Nucleus accumbens (tissue), 56 donors: ENCODE data around the gene GATAD2A.
A peak's percentile ranks its signal among the peaks of the same experiment; 100 is the strongest.
"Not testable (repeated sequence)": the region's sequence is repeated elsewhere in the genome, so short reads cannot be mapped to it uniquely, and the experiment has no call there.

Experiments
- DNase-seq, 56 donors: peaks; one replicate each; lab custom pipeline; 2025; lab: John Stamatoyannopoulos, UW

Gene GATAD2A

DNA sequence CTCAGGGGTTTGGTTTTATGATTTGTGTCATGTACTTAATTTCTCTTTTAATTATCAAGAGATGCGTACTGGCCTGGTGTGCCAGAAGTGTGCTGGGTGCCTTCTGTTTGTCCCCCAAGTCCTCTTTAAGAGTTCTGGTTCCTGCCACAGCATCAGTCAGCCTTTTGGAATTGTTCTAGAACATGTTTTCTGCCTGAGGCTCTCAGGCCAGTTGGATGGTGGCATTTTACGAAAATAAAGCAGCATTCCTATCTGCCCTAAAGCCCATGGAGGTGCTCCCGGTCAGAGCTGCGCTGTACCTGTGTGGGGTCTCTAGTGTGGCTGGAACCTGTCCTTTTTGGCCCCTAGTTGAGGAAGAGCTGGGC, 55.8 kb downstream of the GATAD2A start:
- DNase-seq, result no peak

DNA sequence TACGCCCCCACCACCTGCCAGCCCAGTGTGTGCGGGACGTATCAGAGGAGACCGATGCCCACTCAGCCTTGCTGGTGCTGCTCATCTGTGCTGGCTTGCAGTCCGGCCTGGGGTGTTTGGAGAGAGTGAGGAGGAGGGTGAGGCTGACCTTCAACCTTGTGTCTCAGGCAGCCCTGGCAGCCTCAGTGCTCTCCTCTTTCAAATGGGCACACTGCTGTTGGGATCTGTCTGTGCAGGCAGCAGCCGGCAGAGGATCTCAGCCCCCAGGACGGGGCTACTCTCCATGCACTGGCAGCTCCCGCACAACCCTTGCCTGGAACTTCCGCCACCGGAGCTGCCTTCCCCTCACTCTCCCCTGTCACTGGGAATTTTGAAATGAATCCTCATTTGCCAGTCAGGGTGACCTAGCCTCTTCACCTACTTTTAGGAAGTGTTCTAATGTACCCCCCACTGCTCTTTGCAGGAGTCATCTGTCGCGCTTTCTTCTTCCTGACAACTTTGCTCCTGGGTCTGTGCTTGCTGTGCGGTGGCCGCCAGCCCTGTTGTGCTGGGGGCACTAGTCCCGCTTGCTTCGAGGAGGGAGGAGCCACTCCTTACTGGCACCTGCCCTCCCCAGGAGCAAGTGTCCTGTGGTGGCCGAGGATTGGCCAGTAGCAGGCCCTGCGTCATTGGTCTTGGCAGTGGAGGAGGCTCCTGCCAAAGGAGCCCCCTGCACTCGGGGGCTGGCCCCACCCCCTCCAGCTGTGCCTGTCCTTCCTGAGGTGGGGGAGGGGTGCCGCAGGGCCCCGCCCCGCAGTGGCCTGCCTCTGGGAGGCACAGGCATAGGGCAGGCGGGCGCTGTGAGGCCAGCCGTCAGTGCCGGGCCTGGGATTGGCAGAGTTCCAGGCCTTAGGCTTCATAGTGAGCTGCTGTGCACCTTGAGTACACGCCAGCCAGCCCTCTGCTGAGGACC, 56.5 kb downstream of the GATAD2A start:
- DNase-seq, result peak in 19 of 56 donors; percentile 3 to 72 (median 19)

DNA sequence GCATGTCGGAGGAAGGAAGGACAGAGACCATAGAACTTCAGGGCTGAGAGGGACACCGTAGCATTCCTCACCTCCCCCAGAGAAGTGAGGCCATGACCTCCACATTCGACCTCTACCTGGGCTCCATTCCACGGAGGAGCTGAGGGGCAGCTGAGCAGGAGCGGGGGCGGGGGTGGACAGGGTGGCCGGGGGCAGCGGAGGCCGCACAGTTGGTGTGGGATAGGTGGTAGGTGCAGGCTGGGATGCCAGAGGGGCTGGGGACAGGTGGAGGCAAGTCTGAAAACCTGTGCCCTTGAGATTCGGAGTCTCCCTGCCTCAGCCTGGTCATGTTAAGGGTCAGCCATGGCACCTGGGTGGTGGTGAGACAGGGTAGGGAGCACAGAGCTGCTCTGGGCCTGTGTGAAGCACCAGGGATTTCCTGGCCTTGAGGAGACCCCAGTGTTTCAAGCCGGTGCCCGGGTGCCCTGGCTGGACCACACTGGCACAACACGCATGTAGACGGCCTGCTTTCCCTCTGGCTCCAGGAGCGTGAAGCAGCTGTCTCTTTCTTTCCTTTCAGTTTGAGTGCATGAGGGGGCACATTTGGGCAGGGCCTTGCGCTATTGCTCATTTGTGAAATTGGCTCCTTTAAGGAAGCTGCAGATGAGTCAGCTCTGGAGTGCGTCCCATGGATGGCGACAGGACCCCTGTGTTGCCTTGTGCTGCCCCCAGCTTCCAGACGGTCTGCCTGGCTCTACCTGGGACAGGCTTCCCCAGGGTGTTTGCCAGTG, 58.1 kb downstream of the GATAD2A start:
- peak in 5 of 56 donors; percentile 13 to 33 (median 22) for DNase-seq

DNA sequence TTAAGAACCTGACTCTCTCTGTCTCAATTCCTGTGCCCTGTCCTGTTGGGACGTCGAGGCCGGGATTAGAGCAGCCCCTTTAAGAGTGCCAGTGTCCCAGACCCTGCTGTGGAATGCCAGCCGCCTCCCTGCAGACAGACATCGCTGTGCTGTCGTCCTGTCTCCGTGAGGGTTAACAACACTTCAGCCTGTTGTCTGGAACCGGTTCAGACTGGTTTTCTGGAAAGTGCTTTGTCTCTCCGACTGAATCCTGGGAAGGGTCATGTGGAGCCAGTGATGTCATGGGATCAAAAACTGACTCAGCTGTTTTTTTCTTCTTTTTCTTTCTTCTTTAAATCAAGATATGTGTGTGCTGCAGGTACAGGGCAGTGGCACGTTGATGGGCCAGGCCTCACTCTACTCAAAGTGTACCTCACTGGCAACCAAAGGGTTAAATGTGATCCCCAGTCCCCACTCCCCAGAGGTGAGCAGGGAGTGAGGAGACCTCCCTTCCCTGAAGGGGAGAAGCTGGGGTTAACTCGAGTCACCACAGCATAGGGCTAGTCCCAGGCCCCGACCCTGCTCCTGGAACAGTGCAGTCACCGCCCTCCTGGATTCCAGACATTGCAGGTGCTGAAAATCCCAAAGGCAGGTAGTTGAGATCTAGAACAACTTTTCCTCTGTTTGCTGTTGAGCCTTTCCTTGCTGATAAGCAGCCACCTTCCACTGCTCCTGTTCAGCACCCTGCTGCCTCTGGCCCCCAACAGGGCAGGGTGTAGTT, 59.0 kb downstream of the GATAD2A start:
- peak in 18 of 56 donors; percentile 9 to 53 (median 26) for DNase-seq

DNA sequence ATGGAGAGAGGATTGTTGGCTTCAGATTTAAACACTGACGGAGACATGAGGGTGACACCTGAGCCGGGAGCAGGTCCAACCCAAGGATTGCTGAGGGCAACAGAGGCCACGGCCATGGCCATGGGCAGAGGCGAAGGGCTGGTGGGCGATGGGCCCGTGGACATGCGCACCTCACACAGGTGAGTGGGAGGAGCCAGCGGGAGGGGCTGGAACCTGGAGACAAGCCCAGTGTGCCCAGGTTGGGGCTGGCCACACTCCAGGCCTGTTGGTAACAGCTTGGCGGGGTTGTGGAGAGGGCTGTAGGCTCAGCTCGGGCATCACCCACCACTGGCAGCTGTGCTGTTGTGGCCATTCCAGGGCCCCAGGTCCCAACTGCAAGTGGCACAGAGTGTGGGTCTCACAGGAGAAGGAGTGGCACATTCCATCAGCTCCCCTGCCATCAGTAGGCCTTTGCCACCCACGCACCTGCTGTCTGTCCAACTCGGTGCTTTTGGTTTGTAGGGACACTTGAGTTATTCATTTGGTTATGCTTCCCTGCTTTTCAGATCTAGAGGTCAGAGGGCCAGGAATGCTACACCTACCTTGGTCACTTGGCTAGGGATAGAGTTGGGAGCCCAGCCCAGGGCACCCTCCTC, 60.1 kb downstream of the GATAD2A start:
- no peak for DNase-seq

DNA sequence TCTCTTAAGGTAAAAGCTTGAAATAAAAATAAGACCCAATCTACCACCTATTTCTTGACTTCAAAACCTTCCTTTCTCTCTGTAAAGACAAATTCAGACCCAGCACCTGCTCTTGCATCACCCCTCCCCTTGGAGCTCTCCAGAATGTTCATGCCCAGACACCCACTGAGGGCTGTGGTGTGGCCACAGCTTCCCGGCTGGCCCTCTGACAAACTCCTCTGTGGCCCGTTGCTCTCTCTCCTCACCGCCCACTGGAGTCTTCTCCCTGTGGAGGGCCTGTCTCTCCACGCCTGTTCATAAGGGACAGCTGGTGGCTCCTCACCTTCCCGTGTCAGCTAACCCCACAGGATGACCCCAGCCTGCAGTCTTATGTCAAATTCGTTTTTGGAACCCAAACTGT, 60.7 kb downstream of the GATAD2A start:
- DNase-seq, result no peak

DNA sequence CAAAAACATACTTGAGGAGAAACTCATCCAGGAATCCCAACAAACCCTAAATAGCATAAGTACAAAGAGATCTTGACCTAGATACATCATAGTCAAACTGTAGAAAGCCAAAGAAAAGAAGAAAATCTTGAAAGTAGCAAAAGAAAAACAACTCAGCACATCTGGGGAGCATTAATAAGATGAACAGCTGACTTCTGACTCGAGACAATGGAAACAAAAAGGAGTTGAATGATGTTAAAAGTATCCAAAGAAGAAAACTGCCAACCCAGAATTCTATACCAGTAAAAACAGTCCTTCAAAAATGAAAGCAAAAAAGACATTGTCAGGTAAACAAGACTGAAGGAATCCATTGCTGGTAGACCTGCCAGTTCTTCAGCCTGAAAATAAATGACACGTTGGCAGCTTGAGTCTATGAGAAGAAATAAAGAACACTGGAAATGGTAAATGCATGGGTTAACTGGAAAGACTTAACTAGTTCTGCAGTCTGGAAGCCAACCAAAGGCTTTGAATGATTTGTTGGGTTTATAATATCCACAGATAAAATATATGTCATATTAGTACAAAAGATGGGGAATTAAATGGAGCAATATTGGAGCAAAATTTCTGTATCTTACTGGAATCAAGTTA, 63.1 kb downstream of the GATAD2A start:
- DNase-seq, result no peak

- no peak for DNase-seq
These were observed 65.1 kb downstream of the GATAD2A start for GRCh38 chr19:19470579-19470978.

DNA sequence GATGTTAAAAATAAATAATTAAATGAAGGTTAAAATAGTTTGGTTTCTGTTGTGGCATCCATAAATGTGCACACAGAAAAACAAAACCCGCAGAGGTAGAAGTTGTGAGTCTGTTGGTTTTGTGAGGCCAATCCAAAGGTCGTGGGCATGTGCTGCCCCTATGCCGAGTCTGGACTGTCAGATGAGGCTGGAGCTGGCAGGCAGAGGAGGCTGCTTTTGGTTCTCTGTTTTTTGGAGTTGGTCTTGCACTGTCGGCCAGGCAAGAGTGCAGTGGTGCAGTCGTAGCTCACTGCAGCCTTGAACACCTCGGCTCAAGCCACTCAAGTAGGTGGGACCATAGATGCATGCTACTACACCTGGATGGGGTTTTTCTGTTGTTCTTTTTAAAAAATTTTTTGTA, 66.2 kb downstream of the GATAD2A start:
- DNase-seq, result no peak

DNA sequence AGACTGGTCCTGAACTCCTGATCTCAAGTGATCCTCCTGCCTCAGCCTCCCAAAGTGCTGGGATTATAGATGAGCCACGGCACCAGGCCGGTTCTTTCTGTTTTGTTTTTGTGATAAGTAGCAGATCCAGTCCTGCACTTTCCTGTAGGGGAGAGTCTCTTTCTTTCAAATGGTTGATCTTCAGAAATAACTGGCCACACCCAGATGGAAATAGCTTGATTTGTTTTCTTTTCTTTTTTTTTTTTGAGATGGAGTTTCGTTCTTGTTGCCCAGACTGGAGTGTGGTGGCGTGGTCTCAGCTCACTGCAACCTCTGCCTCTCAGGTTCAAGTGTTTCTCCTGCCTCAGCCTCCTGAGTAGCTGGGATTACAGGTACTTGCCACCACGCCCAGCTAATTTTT, 66.6 kb downstream of the GATAD2A start:
- not testable (repeated sequence) for DNase-seq

DNA sequence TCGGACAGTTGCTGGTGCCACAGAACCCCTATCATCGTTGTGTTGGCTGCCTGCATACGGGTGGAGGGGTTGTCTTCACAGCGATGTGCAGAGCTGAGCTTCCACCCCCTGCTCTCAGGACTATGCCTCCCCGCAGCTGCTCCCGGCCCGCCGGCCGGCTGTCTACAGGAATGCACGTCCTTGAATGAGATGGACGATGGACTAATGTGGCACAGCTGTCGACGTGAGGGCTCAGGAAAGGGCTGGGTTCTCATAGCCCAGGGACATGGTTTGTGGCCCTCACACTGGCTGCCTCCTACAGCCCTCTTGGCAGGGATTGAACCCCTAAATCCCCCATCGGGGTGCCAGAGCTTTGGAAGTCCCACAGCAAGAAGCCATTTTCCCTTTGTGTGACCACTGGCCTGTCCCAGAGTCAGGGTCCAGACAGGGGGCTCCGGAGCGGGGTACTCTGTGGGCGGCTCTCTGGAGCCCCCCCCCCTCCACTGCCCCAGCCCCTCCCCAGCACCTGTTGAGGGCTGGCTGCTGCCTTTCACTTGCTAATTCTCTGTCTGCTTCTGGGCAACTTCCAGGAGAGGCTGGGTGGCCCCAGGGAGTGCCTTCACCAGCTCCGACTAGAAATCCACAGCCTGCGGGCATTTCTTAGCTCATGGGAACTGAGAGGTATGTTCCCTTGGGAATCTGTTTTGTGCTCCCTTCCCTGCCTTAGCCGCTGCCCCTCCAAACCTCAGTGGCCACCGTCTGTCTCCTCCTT, 69.7 kb downstream of the GATAD2A start:
- DNase-seq, result no peak

GRCh38 chr19:19475849-19476828, 70.7 kb downstream of the GATAD2A start:
- no peak for DNase-seq

- DNase-seq, result no peak
These were observed 72.4 kb downstream of the GATAD2A start for GRCh38 chr19:19477705-19478383.

DNA sequence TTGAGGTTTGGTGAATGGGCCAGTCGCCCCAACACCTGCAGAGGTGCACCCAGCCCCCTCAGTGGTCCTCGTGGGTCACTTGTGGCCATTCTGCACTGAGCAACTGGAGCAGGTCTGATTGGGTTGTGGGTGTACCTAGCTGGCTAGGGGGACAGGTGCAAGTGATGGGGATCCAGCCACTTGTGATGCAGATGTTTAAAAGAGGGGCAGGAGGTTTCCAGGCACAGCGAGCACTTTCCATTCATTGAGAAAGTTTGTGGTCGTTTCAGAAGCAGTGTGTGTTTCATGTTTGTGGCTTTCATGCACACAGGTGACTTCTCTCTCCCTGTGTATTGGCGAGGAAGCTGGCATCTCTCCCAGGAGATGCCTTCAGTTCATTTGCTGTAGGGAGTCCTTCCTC, 75.2 kb downstream of the GATAD2A start:
- DNase-seq, result no peak

GRCh38 chr19:19482809-19483596, 77.5 kb downstream of the GATAD2A start:
- DNase-seq, result no peak
